NT2/D1 (cell line): ENCODE data around the gene OR10D3.

ENCODE experiments used
- YY1 ChIP-seq: IDR thresholded peaks from 2 replicates; pipeline ENCODE4 v1.6.1; 2011; ENCODE audit not compliant: insufficient read length, insufficient read depth
- ZNF274 ChIP-seq: IDR thresholded peaks from 2 replicates; pipeline ENCODE4 v1.6.1; 2011; ENCODE audit warnings: mild to moderate bottlenecking, low read depth, low read length

- no peak for TF ChIP-seq YY1
- TF ChIP-seq ZNF274 = no peak
These were observed 11.0 kb upstream of the OR10D3 start for GRCh38 chr11:124172101-124172500.
